ENCODE results near the gene COL26A1. TPM values are rescaled to one million over a fixed set of nuclear protein-coding genes. Genes with fewer than 3 reads are reported as not detected.

COL26A1 gene
- total RNA-seq, 3 donors from 2014 or later (not counting 1 experiment from before 2014, with no cell fraction given) = 0.16 TPM; not detected in 2

GRCh38 chr7:101605611-101606497 is 243.2 kb downstream of the COL26A1 start:
- no peaks in the 10 kb centered on the region for H3K9me3 Mint-ChIP-seq
- no peak overlapping the region for H3K27ac Mint-ChIP-seq
- intact Hi-C loops (cut with micrococcal nuclease) = no loop called here
- no peak for TF ChIP-seq CTCF (IDR thresholded peaks at IDR 0.05)
- Histone ChIP-seq H3K27me3 (ENCODE audit: control insufficient read depth, insufficient read depth, low read length) (no peaks in the 10 kb centered on the region), H3K9me3 (ENCODE audit: control insufficient read depth, insufficient read depth, low read length) (no peaks in the 10 kb centered on the region), H3K36me3 (ENCODE audit: control insufficient read depth, insufficient read depth, low read length) (no peaks in the 10 kb centered on the region), H3K27ac (ENCODE audit: low read length) (no peak overlapping the region), H3K4me1 (ENCODE audit: control insufficient read depth, insufficient read depth, low read length) (peaks cover 2% of the 10 kb centered on the region), H3K4me3 (ENCODE audit: low read length) (no peak overlapping the region)
- no peaks in the 10 kb centered on the region for H3K27me3 Mint-ChIP-seq (ENCODE audit: low read depth in 2 of 2)
- H3K4me1 Mint-ChIP-seq = no peaks in the 10 kb centered on the region
- DNase-seq (no peak), ATAC-seq (no peak)
- no peak overlapping the region for H3K4me3 Mint-ChIP-seq
- WGBS (ENCODE audit: insufficient coverage) = 91% methylated on average over 26 of the region's 26 CpGs
- no peaks in the 10 kb centered on the region for H3K36me3 Mint-ChIP-seq

DNA sequence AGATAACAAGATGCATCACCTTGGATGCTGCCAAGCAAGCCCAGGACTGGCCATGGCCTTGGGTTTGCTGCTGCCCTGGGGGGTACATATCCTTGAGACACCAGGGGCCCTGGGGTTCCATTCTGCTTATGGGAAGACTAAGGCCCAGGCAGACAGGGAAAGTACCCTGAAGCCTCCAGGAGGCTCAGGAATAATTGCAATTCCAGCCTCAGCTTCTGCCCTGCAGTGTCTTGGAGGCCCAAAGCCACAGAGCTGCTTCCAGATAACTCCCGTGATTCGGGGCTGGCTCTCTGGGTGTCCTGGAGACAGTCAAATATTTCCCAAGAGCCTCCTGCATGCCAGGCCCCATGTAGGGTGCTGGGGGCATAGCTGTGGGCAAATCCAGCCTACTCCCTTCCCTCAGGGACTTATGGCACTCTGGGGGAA is 243.8 kb downstream of the COL26A1 start:
- Mint-ChIP-seq H3K27ac (no peak overlapping the region), H3K4me3 (no peak overlapping the region), H3K36me3 (no peaks in the 10 kb centered on the region), H3K4me1 (no peaks in the 10 kb centered on the region), H3K27me3 (ENCODE audit: low read depth in 2 of 2) (no peaks in the 10 kb centered on the region), H3K9me3 (no peaks in the 10 kb centered on the region)
- Histone ChIP-seq H3K36me3 (ENCODE audit: control insufficient read depth, insufficient read depth, low read length) (no peaks in the 10 kb centered on the region), H3K4me3 (ENCODE audit: low read length) (no peak overlapping the region), H3K27me3 (ENCODE audit: control insufficient read depth, insufficient read depth, low read length) (no peaks in the 10 kb centered on the region), H3K4me1 (ENCODE audit: control insufficient read depth, insufficient read depth, low read length) (peaks cover 2% of the 10 kb centered on the region), H3K9me3 (ENCODE audit: control insufficient read depth, insufficient read depth, low read length) (no peaks in the 10 kb centered on the region), H3K27ac (ENCODE audit: low read length) (no peak overlapping the region)
- DNase-seq (no peak), ATAC-seq (no peak)
- intact Hi-C loops (cut with micrococcal nuclease) = no loop called here
- 94% methylated on average over 2 of the region's 2 CpGs for WGBS (ENCODE audit: insufficient coverage)
- no peak for TF ChIP-seq CTCF (IDR thresholded peaks at IDR 0.05)

Other genes with a start within 250 kb of the COL26A1 start
- gene SERPINE1, start 235.8 kb upstream of the COL26A1 start, total RNA-seq = 1 to 10 TPM in 2 of 3 donors, under 1 TPM in 1; 0.48 to 5.5 (median 1.1) TPM
- 1 to 10 TPM; 4.3 to 7.0 (median 5.0) TPM for gene AP1S1, start 208.4 kb upstream of the COL26A1 start, total RNA-seq
- not detected for gene VGF, start 197.3 kb upstream of the COL26A1 start, total RNA-seq
- gene NAT16, start 182.6 kb upstream of the COL26A1 start, total RNA-seq = not detected
- not detected for gene MOGAT3, start 161.8 kb upstream of the COL26A1 start, total RNA-seq
- 10 to 100 TPM; 41.7 to 54.5 (median 45.0) TPM for gene PLOD3, start 145.3 kb upstream of the COL26A1 start, total RNA-seq
- gene ZNHIT1, start 144.7 kb upstream of the COL26A1 start, total RNA-seq = 10 to 100 TPM; 53.7 to 63.5 (median 60.9) TPM
- 10 to 100 TPM; 13.7 to 22.0 (median 19.3) TPM for gene CLDN15, start 125.1 kb upstream of the COL26A1 start, total RNA-seq
- gene FIS1, start 117.8 kb upstream of the COL26A1 start, total RNA-seq = 100 to 1,000 TPM in 2 of 3 donors, 10 to 100 TPM in 1; 99.9 to 119 (median 105) TPM
- 1 to 10 TPM; 2.9 to 3.8 (median 3.7) TPM for gene IFT22, start 41.1 kb upstream of the COL26A1 start, total RNA-seq